Ecto neural progenitor cell (in vitro differentiated cells): ENCODE results near the gene ATP10B.
"Not testable (repeated sequence)": the region's sequence is repeated elsewhere in the genome, so short reads cannot be mapped to it uniquely, and the experiment has no call there.

Experiments
- DNase-seq: peaks from one replicate; pipeline ENCODE4 v3.0.0-alpha.2; 2018; ENCODE audit warnings: low spot score

ATP10B gene, protein sequence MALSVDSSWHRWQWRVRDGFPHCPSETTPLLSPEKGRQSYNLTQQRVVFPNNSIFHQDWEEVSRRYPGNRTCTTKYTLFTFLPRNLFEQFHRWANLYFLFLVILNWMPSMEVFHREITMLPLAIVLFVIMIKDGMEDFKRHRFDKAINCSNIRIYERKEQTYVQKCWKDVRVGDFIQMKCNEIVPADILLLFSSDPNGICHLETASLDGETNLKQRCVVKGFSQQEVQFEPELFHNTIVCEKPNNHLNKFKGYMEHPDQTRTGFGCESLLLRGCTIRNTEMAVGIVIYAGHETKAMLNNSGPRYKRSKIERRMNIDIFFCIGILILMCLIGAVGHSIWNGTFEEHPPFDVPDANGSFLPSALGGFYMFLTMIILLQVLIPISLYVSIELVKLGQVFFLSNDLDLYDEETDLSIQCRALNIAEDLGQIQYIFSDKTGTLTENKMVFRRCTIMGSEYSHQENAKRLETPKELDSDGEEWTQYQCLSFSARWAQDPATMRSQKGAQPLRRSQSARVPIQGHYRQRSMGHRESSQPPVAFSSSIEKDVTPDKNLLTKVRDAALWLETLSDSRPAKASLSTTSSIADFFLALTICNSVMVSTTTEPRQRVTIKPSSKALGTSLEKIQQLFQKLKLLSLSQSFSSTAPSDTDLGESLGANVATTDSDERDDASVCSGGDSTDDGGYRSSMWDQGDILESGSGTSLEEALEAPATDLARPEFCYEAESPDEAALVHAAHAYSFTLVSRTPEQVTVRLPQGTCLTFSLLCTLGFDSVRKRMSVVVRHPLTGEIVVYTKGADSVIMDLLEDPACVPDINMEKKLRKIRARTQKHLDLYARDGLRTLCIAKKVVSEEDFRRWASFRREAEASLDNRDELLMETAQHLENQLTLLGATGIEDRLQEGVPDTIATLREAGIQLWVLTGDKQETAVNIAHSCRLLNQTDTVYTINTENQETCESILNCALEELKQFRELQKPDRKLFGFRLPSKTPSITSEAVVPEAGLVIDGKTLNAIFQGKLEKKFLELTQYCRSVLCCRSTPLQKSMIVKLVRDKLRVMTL (N-terminal part only)

GRCh38 chr5:160852049-160852448 is at the start of gene ATP10B:
TSS of gene ATP10B (minus strand) at chr5:160852211. CDS start at chr5:160688074, 164,137 bp downstream.
- DNase-seq: no peak

GRCh38 chr5:160901656-160902055 is 49.6 kb upstream of the ATP10B start:
- no peak for DNase-seq

DNA sequence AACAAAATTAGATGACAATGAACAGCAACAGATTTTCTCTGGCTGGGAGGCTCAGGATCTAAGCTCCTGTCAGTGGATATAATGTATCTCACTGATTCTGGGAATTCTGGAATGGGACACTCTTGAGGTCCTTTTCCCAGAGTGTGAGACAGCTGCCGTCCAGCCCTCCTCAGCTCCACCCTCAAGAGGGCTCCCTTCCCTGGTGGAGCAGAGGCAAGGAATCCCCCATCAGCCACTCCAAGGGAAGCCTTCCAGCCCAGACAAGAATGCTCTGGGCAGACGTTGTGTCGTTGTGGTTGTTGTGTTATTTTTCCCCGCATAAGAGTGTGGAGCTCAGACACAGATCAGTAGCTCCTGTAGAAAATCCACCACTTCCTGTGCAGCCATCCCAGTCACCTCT is 47.7 kb upstream of the ATP10B start:
- no peak for DNase-seq

GRCh38 chr5:160893180-160893964 is 41.4 kb upstream of the ATP10B start:
- DNase-seq: not testable (repeated sequence)

DNA sequence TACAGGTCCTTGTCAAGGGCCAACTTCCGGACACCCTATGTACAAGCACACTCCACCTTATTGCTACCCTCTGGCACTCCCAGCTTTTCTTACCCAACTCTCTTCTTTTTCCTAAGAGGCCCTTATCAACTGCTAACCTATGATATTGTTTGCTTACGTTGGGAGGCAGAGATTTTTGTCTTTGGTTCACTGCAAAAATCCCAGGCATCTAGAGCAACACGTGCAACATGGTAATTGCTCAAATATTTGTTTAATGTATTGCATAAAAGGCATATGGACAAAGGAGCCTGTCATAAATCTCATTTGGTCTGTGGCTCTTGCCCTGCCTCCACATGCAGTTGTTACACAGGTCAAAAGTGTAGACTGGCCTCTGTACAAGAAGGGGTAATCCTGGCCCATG is 35.8 kb upstream of the ATP10B start:
- DNase-seq: no peak

DNA sequence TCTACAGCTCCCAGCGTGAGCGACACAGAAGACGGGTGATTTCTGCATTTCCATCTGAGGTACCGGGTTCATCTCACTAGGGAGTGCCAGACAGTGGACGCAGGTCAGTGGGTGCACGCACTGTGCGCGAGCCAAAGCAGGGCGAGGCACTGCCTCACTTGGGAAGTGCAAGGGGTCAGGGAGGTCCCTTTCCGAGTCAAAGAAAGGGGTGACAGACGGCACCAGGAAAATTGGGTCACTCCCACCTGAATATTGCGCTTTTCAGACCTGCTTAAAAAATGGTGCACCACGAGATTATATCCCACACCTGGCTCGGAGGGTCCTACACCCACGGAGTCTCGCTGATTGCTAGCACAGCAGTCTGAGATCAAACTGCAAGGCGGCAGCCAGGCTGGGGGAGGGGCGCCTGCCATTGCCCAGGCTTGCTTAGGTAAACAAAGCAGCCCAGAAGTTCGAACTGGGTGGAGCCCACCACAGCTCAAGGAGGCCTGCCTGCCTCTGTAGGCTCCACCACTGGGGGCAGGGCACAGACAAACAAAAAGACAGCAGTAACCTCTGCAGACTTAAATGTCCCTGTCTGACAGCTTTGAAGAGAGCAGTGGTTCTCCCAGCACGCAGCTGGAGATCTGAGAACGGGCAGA is 21.7 kb upstream of the ATP10B start:
- DNase-seq: not testable (repeated sequence)

DNA sequence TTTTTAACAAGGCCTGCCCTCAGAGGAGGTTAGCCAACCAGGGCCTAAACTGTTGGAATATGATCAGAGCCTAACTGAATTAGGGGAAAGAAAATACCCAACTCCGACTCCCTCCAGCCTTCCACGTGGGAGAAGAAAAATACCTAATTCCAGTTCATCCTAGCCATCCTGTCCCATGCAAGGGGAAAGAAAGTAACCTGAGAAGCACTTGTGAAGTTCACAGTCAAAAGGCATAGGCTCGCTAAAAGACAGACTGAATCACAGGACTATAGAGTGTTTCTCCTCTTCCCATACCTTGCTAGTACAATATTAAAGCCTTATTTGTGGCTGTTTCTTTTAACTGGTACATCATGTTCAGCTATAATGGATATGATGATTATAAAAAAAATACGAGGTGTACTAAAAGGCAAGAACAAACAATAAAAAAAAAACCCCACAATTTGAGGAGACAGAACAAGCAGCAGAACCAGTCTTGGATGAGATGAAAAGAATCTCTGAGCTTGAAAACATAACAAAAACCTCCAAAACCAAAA is 18.0 kb upstream of the ATP10B start:
- DNase-seq: no peak

- DNase-seq: no peak
Observed at GRCh38 chr5:160867976-160868375, 16.0 kb upstream of the ATP10B start.

- no peak for DNase-seq
Observed at GRCh38 chr5:160851451-160851850, 560 bp downstream of the ATP10B start.

DNA sequence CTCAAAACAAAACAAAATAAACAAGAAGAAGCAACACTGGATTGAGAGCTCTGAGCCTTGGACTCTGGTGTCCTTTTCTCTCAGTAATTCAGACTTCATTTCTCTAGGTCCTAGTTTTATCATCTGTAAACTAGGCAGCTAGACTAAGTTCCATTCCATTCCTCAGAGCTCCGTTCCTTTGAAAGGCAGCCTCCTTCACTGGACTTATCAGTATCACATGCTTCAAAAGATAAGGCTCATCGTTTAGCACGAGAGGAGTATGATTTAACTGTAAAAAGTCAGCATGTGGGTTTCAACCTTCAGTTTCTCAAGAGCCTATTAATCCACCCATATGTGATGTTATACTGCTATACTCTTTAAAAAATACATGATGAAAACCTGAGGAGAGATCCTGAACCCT is 1.6 kb downstream of the ATP10B start:
- no peak for DNase-seq

GRCh38 chr5:160847526-160848085 is 4.4 kb downstream of the ATP10B start:
- no peak for DNase-seq

DNA sequence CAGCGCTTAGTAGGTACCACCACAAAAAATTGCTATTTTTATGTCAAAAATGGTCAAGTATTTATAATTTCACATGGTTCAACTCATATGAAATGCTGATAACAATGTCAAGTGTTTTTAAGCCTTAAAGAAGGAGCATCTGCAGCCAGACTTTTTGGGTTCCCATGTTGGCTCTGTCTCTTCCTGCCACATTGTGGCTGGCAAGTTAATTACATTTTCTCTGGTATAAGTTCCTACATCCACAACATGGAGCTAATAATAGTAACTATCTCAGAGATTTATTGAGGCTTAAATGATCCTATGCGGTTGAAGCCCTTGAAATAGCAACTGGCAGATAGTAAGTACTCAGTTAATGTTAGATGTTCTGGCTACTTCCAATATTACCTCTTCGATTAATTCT is 5.4 kb downstream of the ATP10B start:
- DNase-seq: no peak

GRCh38 chr5:160844177-160844576 is 7.8 kb downstream of the ATP10B start:
- no peak for DNase-seq

DNA sequence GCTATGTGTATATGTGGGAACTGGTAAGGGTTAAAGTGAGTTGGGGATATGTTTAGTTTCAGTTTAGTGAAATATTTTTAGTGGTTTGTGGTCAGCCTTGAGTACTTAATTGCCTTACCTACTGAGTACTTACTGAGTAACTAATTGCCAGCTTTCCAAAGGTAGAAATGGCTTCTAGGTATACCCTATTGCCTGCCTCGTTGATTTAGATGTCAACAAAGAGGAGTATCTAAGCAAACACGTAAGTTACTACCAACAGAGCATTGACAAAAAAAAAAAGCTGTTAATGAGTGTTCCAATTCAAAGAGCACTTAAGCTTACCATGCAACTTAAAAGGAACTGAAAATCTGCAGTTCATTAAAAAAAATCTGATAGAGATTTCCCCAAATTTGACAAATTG is 8.8 kb downstream of the ATP10B start:
- DNase-seq: no peak

DNA sequence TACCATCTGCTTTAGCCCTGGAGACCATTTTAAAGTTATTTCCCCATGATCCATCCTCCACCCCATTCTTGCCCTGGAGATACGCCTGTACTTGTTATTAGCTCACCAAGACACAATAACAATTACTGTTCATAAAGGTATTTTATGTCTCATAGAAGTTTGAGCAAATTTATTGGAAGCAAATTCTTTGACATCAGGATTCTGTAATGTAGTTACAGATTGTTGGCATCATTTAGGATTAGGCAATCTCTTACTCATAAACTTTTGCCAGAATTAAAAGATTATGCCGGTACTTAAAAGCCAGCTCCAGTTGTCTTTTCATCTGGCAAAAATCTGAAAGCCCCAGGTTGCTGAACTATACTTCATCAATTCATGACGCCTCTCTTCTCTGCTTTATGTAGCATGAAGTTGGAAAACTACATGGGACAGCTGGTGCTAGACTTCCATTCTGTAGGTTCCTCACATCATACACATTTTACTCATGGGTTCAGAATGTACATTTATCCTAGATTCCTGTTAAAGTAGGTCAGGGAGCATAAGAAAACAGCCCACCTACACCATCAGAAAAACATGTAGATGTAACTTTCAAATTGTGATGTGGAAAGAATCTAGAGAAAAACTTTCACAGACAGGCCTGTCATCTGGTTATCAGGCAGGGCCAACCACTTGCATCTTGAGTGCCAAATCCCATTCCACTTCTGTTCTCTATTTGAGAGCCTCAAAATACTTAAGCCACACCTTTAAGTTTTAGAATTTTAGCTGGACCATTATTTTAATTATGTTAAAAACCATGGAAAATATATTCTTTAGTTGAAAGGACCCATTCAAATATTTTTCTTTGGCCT is 14.0 kb downstream of the ATP10B start:
- no peak for DNase-seq

DNA sequence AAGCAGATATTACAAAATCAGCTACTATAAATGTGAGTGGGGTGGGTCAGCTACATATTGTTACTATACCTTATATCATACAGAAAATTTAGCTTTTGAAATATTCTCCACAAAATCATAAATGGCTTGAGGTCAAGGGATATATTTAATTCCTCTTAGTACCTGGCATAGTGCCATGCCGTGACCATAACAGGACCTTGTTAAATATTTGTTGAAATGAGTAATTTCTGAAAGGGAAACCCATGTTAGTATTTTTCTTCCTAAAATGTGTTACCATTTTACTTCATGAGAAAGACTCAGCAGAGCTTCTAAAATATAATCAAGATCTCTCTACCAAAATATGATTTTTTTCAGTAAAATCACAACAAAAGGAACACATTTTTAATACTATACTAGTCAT is 14.8 kb downstream of the ATP10B start:
- DNase-seq: no peak

DNA sequence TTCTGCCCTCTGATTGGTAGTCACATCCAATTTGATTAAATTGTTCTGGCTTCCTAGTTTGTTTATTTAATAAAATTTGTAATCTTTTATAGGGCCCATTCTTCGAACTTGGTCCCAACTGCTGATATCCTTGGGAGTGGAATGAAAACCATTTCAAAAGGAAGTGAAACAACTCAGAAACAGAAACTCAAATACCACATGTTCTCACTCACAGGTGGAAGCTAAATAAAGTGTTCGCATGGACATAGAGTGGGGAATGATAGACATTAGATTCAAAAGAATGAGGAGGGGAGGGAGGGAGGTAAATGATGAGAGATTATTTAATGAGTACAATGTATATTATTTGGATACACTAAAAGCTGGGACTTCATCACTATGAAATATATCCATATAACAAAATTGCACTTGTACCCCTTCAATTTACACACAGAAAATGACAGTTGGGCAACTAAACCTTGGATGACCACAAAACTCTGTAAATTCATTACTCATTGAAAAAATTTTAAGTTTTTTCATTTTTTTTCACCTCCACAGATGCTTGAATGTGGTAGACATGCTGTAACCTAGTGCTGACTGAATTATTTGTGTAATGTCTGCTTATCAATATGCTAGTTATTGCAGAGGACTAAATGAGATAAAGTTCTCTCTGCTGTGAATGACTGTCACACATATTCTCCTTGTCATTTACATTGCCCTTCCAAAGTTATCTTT is 16.0 kb downstream of the ATP10B start:
- no peak for DNase-seq

GRCh38 chr5:160835376-160835775 is 16.6 kb downstream of the ATP10B start:
- no peak for DNase-seq

DNA sequence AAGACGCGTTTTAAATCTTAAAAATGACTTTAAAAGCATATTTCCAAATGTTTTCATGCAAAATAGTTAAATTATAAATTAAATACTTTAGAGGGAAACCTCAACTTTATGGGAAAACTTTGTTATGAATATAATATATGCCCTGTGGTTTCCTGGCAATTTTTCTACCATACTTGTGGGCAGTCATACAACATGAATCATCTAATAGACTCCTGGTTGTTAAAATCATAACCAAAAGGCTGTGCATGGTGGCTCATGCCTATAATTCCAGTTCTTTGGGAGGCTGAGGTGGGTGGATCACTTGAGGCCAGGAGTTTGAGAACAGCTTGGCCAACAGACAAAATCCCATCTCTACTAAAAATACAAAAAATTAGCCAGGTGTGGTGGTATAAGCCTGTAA is 18.2 kb downstream of the ATP10B start:
- no peak for DNase-seq
